Activated naive CD8-positive, alpha-beta T cell treated with anti-CD3 and anti-CD28 coated beads, Interleukin-2, amount 10 ng/mL, durations not matched to agents 7 days and 5 days (primary cell): Measurements from ENCODE around the gene GPX4. TPM values are rescaled to one million over a fixed set of nuclear protein-coding genes. Genes with fewer than 3 reads are reported as not detected.

Experiments
- ATAC-seq: fragments of 150-1000 bp; cut with Tn5 transposase; one replicate; pipeline ENCODE4 v1.10.0; 2021; ENCODE audit warnings: low read depth, moderate library complexity
- POLR2A ChIA-PET: fragments of 350-600 bp; sonication (Branson Sonifier 250); formaldehyde crosslinking; loops from one replicate; lab custom pipeline; 2021; ENCODE audit warnings: antibody characterized with exemption; lab: Charles Lee
- DNase-seq: peaks from one replicate; pipeline ENCODE4 v3.0.0; 2021
- H3K27ac Mint-ChIP-seq: one replicate; pipeline ENCODE4 v1.8.0; 2022; ENCODE audit warnings: mild to moderate bottlenecking, mixed read lengths
- H3K27me3 Mint-ChIP-seq: one replicate; pipeline ENCODE4 v1.8.0; 2022; ENCODE audit warnings: mild to moderate bottlenecking, moderate library complexity, mixed read lengths
- H3K36me3 Mint-ChIP-seq: one replicate; pipeline ENCODE4 v1.8.0; 2021; ENCODE audit warnings: mild to moderate bottlenecking, mixed read lengths
- H3K4me1 Mint-ChIP-seq: one replicate; pipeline ENCODE4 v1.8.0; 2021; ENCODE audit warnings: mixed read lengths
- H3K4me3 Mint-ChIP-seq: one replicate; pipeline ENCODE4 v1.8.0; 2022; ENCODE audit warnings: mild to moderate bottlenecking, moderate library complexity, mixed read lengths
- H3K9me3 Mint-ChIP-seq: one replicate; pipeline ENCODE4 v1.8.0; 2021; ENCODE audit warnings: mixed read lengths
- total RNA-seq, 2 experiments: library from RNA; stranded (reverse); gene quantifications; one replicate each; pipeline ENCODE4 v1.2.3, GENCODE V29; 2021

GPX4 gene
- total RNA-seq, 2 experiments from 2014 or later, result 194 to 206 TPM

GRCh38 chr19:1155352-1156304, 51.8 kb downstream of the GPX4 start:
- Mint-ChIP-seq H3K27me3 (no peaks in the 10 kb centered on the region), H3K9me3 (no peaks in the 10 kb centered on the region), H3K36me3 (no peaks in the 10 kb centered on the region), H3K4me3 (no peak overlapping the region), H3K27ac (no peak overlapping the region), H3K4me1 (no peaks in the 10 kb centered on the region)
- ATAC-seq (no peak), DNase-seq (no peak)
- POLR2A ChIA-PET, result no interaction called here

Other genes starting within 250 kb of the GPX4 start
- gene CFD, start 244.3 kb upstream of the GPX4 start, total RNA-seq, result 1 to 10 TPM; 4.4 to 5.5 TPM
- 10 to 100 TPM; 53.6 to 72.7 TPM for gene MED16, start 210.8 kb upstream of the GPX4 start, total RNA-seq
- not detected for gene RNU6-9, start 210.5 kb upstream of the GPX4 start, total RNA-seq
- gene R3HDM4, start 190.8 kb upstream of the GPX4 start, total RNA-seq, result 100 to 1,000 TPM; 108 to 113 TPM
- 1 to 10 TPM; 2.9 to 3.1 TPM for gene KISS1R, start 186.7 kb upstream of the GPX4 start, total RNA-seq
- gene ARID3A, start 178.0 kb upstream of the GPX4 start, total RNA-seq, result 10 to 100 TPM; 28.7 to 33.2 TPM
- 10 to 100 TPM; 45.1 to 54.3 TPM for gene WDR18, start 119.6 kb upstream of the GPX4 start, total RNA-seq
- gene GRIN3B, start 103.6 kb upstream of the GPX4 start, total RNA-seq, result not detected
- 100 to 1,000 TPM; 231 to 235 TPM for gene TMEM259, start 82.9 kb upstream of the GPX4 start, total RNA-seq
- not detected for gene RNU6-2, start 82.5 kb upstream of the GPX4 start, total RNA-seq
- 100 to 1,000 TPM; 340 to 353 TPM for gene CNN2, start 77.4 kb upstream of the GPX4 start, total RNA-seq
- gene ABCA7, start 63.9 kb upstream of the GPX4 start, total RNA-seq, result 100 to 1,000 TPM; 145 to 146 TPM
- gene ARHGAP45, start 36.8 kb upstream of the GPX4 start, total RNA-seq, result 100 to 1,000 TPM; 576 to 581 TPM
- gene POLR2E, start 8.6 kb upstream of the GPX4 start, total RNA-seq, result 100 to 1,000 TPM; 142 to 163 TPM
- 10 to 100 TPM; 77.7 to 90.6 TPM for gene SBNO2, start 70.3 kb downstream of the GPX4 start, total RNA-seq
- 10 to 100 TPM; 87.1 to 87.2 TPM for gene STK11, start 101.8 kb downstream of the GPX4 start, total RNA-seq
- under 1 TPM; 0.14 to 0.17 TPM for gene CBARP, start 134.0 kb downstream of the GPX4 start, total RNA-seq
- 100 to 1,000 TPM; 157 to 161 TPM for gene ATP5F1D, start 137.8 kb downstream of the GPX4 start, total RNA-seq
- 10 to 100 TPM; 75.2 to 80.7 TPM for gene MIDN, start 144.6 kb downstream of the GPX4 start, total RNA-seq
- gene CIRBP, start 165.3 kb downstream of the GPX4 start, total RNA-seq, result 100 to 1,000 TPM; 327 to 342 TPM
- 10 to 100 TPM; 44.5 to 48.3 TPM for gene FAM174C, start 171.5 kb downstream of the GPX4 start, total RNA-seq
- gene EFNA2, start 181.9 kb downstream of the GPX4 start, total RNA-seq, result not detected